CD4-positive, alpha-beta T cell treated with Interleukin-17A for 1 hour (primary cell): ENCODE data around the gene TAF6L.
A peak's percentile ranks its signal among the peaks of the same experiment; 100 is the strongest.
"Not testable (repeated sequence)": the region's sequence is repeated elsewhere in the genome, so short reads cannot be mapped to it uniquely, and the experiment has no call there.

ENCODE experiments used
- DNase-seq: peaks from one replicate; pipeline ENCODE4 v3.0.0-alpha.2; 2020

Gene TAF6L

GRCh38 chr11:62757846-62758788 is 13.1 kb upstream of the TAF6L start:
- no peak for DNase-seq

GRCh38 chr11:62760867-62761227 is 10.3 kb upstream of the TAF6L start:
- DNase-seq = not testable (repeated sequence)

DNA sequence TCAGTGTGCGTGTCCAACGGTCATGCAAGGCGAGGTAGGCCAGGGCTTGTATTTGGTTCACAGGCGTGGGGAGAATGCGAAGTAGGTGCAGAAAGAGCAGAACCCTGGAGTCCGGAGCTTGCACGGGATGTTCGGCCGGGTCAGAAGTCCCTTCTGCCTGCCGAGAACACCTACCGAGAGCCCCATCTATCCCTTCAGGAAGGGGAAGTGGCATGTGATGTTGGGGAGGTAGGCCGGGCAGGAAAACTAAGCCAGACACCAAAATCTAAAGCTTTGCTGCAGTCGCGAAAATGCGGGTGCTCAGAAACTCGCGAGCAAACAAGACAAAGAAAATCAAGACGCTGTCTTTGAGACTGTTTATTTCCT is 435 bp upstream of the TAF6L start:
- DNase-seq = no peak

GRCh38 chr11:62774407-62774806 is 3.2 kb downstream of the TAF6L start:
- no peak for DNase-seq

DNA sequence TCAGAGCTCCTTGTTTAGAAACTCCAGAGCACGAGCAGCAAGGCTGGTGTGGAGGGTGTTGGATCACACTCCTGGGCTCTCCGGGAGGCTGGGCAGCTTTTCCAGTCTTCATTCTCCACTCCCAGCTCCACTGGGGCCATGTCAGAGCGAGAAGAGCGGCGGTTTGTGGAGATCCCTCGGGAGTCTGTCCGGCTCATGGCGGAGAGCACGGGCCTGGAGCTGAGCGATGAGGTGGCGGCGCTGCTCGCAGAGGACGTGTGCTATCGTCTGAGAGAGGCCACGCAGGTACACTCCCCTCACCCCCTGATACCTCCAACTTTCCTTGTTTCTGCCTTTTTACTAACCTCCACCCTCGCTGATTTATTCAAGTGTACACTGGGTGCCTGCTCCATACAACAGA is 4.5 kb downstream of the TAF6L start:
- DNase-seq = no peak

- no peak for DNase-seq
Measured at GRCh38 chr11:62777389-62777788, 6.2 kb downstream of the TAF6L start.

DNA sequence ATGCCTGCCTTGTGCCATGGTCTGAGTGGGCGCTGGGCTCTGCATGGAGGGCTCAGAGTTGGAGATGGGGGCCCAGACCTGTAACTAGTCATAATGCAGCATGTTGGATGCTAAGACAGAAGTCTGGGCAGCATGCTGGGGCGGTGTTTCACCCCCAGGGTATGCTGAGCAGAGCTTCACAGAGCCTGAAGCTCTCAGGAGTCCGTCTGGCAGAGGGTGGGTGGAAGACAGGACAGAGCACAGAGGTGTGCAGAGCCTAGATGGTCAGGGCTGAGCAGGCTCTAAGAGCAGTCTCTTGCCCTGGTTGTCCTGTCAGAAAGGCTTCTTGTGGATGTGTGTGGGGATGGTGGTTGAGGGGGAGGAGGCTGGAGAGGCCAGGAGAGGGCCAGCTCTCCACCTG is 7.2 kb downstream of the TAF6L start:
- DNase-seq = no peak

DNA sequence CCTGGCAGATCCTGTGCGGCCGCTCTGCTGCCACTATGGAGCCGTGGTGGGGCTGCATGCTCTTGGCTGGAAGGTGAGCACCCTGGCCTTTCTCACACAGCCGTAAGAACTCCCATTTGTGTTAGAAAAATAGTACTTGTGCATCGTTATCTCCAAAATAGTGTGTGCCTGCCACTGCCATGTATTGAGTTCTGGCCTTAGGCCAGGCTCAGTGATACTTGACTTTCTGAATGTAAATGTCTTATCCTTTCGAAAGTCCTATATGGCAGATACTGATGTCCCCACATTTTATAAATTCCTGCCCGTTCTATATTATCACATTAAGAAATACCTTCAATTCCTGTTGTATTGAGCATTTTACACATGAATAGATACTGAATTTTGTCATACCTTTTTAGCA is 11.6 kb downstream of the TAF6L start:
- DNase-seq = no peak

DNA sequence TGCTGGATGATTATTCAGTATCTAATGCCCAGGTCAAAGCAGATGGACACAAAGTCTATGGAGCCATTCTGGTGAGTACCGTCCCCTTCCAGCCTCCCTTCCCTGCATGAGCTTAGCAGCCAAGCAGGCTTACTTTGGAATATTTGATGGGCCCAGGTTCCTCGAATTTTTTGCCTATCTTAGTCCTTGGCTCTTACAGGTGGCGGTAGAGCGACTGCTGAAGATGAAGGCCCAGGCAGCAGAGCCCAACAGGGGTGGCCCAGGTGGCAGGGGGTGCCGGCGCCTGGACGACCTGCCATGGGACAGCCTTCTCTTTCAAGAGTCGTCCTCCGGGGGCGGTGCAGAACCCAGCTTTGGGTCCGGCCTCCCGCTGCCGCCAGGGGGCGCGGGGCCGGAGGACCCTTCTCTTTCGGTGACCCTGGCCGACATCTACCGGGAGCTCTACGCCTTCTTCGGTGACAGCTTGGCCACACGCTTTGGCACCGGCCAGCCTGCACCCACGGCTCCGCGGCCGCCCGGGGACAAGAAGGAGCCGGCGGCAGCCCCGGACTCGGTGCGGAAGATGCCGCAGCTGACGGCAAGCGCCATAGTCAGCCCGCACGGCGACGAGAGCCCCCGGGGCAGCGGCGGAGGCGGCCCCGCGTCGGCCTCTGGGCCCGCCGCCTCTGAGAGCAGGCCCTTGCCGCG is 15.3 kb downstream of the TAF6L start:
- DNase-seq = peak; percentile 89

GRCh38 chr11:62787005-62787759 is 16.0 kb downstream of the TAF6L start, which contains the start of gene TMEM179B:
Gene TMEM179B, plus strand, starts transcription at chr11:62787402. Its CDS starts 30 bp downstream, at chr11:62787432.
- peak; percentile 98 for DNase-seq

- DNase-seq = no peak
Measured at GRCh38 chr11:62788991-62789390, 17.8 kb downstream of the TAF6L start.

DNA sequence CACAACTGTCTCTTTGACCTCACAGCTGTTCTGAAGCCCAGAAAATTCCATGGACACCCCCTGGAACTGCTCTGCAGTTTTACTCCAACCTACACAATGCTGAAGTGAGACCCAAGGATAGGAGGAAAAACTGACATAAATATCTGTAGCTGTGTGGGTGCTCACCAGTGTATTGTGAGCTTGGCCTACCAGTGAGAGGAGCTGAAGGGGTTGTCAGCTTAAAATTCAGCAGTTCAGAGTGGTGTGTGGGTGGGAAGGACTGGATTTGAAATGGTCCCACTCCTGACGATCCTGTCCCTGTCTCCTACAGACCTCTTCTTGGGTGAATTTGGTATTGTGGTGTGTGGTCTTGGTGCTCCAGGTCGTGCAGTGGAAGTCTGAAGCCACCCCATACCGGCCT is 18.4 kb downstream of the TAF6L start:
- no peak for DNase-seq

DNA sequence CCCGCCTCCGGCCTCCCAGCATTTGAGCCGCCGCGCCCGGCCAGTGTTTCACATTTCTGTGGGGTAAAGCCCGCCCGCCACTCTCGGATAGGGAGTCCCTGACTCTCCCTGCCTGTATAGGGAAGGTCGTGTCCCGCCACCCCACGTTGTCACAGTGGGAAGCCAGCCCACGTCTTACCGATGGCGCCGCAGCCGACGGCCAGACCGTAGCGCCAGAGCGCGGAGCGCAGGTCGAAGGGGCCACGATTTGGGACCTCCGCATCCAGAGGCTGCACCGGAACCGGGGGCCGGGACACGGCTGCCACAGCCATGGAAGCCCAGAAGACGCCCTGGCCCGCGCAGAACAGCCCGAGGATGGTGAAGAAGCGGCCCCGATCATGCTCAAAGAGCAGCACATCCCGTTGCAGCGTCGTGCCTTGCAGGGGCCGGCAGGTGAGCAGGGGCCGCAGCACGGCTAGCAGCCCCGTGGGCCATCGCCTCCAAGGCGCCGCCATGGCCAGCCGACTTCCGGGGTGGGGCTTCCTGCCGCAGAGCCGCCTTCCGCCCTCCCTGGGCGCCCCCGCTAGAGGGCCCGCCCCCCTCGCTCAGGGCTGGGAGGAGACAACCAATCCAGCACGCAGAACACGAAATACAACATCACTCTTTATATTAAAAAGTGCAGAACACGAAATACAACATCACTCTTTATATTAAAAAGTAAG is 20.5 kb downstream of the TAF6L start, which contains the start of gene TMEM223:
Gene TMEM223, minus strand, starts transcription at position 506 of the 701 bp plus-strand sequence. Its CDS starts 12 bp downstream, at position 494.
- peak; percentile 91 for DNase-seq

DNA sequence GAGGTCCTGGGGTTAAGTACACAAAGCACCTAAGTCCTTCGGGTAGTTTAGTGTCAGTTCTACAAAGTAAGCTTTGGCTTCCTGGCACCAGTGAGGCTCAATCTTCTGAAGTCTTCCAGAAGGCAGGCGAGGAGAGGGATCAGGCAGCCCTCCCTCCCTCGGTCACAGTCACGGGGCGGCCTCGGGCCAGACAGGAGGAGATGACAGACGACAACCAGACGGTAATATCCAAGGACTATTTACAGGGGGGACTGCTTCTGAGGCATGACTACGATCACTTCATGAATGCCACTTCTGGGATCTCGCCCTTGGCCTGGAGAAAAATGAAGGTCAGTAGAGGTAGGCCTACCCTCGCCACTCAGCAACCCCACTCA is 21.0 kb downstream of the TAF6L start:
- no peak for DNase-seq

DNA sequence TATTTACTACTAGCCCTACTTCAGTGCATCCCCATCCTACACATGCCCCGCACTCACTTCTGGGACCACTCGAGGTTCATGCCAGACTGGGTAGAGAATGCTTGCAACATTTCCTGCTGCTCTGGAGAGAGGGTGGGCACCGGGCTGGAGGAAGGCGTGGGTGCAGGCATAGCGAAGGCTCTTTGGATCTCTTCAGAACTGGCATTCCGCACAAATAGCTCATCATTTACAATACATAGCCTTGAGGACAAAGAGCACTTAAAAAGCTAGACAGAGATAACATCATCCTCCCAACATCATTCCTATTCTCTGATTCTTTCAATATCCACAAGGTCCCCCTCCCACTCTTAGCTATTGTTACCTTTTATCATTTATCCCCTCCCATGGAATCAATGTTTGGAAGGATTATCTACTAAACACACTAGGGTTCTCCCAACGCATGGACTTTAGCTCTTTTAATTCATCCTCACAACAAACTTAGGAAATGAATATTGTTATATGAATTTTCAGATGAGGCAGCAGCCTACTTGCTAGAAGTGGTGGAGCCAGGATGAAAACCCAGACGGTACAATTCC is 23.1 kb downstream of the TAF6L start:
- no peak for DNase-seq

- no peak for DNase-seq
Measured at GRCh38 chr11:62796281-62796680, 25.1 kb downstream of the TAF6L start.

- no peak for DNase-seq
Measured at GRCh38 chr11:62799486-62799885, 28.3 kb downstream of the TAF6L start.

- no peak for DNase-seq
Measured at GRCh38 chr11:62801071-62801470, 29.9 kb downstream of the TAF6L start.

DNA sequence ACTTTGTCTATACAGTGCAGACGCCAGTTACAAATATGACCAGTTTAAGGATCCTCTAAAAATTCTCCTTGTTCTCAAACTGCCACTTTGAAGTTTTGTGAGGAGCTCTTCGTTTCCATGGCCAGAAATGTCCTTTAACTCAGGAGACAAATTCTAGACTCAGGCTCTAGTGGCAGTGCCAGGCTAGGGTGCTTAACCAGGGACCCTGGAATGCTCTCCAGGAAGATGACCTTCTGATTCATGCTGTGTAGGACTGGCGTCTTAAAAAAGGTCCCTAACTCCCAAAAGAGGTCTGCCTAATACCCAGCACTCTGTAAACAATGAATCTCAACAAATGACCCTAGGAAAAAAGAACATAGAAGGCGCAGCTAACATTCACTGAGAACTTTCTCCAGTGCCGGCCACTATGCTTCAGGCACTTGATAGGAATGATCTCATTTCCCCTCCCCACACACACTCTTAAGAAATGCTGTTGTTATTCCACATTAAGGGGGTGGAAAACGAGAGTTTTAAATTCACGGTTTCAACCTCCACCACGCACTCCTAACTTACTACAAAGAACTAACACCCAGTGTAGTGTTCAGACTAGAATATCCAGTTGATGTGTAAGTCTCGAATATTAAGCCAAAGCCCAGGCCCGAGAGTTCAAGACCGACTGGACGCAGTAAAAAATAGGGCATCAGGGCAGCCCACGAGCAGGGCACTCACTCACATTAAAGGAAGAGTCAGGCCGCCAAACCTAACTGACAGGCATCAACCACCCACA is 33.3 kb downstream of the TAF6L start:
- DNase-seq = no peak

DNA sequence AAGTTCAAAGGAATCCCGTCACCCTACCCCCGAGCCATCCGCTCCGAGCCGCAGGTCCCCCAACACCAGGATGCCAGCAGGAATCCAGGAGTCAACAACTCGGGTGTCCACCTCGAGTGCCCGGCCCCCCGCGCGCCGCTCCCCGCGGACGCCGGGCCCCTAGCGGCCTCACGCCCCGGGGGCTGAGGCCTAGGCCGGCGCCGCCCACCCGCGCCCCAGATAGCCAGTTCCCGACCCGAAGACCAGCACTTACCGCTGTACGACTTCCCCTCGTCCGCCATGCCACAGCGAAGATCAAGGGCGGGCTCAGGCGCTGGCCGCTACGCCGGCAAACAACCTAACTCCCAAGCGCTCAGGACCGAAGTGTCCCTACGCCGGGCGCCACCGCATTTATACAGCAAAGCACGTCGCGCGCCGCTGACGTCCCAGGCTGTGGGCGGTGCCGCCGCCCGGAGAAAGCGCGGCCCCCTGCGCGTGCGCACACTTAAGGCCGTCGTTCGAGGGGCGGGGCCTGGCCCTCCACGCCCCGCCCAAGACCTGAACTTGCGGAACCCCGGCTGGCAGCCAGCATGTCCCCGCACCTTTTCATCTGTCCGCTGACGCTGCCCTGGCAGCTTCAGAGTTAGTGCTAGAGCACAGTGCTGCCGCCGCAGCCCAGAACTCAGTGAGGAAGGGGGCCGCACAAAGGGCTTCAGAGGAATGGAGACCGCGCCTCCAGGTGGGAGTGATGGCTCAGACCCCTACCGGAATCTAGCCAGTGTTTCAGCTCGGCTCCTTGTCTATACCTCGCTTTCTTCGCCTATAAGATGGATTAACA is 34.1 kb downstream of the TAF6L start, which contains the start of gene NXF1:
Gene NXF1, minus strand, starts transcription at position 365 of the 817 bp plus-strand sequence. Its CDS starts 84 bp downstream, at position 281.
- peak; percentile 96 for DNase-seq
